Hippocampal formation (tissue), 2 donors: ENCODE data around the gene COIL.
A peak's percentile ranks its signal among the peaks of the same experiment; 100 is the strongest.
"Not testable (repeated sequence)": the region's sequence is repeated elsewhere in the genome, so short reads cannot be mapped to it uniquely, and the experiment has no call there.

Experiments
- DNase-seq, 2 donors: peaks; one replicate each; lab custom pipeline; 2025; lab: John Stamatoyannopoulos, UW

The COIL gene

GRCh38 chr17:56978441-56979090 is 17.7 kb upstream of the COIL start:
- peak in 1 of 2 donors; percentile 38 for DNase-seq

DNA sequence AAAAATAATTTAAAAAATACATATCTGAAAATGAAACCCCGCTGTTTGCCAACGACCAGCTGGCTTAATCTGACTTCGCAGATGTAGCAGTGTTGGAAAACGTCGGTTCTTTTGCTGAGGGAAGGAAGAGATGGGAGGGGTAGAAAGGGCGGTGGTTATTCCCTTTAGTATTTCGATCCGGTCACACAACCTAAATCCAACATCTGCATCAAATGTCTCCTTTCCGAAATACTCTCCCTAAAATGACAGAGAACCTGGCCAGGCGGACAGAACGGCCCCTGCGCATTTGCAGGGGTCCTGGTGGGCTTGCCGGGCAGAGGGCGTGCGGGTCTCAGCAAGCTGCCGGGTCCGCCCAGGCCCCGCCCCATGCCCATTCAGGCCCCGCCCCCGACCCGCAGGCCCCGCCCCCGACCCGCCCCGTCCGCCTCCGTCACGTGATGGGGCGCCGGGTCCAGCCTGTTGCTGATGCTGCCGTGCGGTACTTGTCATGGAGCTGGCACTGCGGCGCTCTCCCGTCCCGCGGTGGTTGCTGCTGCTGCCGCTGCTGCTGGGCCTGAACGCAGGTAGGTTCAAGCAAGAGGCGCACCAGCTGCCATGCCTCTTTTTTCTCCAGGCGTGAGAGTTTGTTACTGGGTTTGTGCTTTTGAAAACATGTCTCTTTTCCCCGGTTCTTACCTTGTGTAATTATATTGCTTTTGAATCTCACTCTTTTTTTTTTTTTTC is 17.0 kb upstream of the COIL start, which contains the start of gene SCPEP1:
TSS of gene SCPEP1 (plus strand) at position 459 of the 723 bp plus-strand sequence. CDS start at position 488, 29 bp downstream.
- DNase-seq, result peak; percentile 82 to 89

DNA sequence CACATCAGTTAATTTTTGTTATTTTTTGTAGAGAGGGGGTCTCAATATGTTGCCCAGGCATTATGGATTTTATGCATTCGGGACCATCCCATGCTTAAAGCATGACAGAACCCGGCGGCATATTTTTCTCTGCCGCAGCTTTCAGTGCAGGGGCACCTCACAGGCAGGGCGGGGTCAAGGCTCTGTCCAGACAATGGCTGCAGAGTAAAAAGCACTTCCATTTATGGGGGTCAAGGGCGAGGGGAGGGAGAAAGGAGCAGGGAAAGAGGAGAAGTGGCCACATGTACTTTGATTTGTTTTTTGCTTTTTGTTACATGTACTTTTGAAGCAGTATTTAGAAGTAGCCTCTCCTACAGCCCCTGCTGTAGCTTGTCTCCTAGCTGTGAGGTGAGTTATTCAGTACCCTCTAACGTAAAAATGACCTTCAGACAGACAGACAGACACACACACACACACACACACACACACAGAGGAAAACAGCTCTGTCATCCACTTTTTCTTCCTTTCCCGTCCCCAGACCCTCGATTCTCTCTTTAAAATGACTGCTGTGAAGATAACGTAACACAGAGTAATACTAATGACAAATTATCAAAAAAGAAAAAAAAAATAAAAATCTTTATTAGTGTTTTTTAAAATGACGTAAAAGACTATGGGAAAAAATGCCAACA is 16.2 kb upstream of the COIL start:
- DNase-seq, result no peak

- DNase-seq, result no peak
These were observed 14.8 kb upstream of the COIL start for GRCh38 chr17:56975656-56976055.

DNA sequence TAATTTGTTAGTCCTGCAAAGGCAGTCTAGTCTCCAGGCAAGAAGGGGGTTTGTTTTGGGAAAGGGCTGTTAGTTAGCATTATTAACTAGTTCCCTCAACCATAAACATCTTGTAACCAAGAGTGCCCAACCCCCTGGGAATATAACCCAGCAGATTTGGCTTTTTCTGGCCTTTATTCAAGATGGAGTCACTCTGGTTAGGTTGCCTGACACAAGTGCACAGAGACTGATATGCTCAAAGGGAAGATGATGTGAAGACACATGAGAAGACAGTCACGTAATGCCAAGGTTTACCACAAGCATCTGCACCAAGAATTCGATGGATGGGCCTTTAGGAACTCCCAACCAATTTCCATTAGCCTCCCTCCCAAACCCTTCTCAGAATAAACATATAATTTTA is 13.2 kb upstream of the COIL start:
- DNase-seq, result no peak

DNA sequence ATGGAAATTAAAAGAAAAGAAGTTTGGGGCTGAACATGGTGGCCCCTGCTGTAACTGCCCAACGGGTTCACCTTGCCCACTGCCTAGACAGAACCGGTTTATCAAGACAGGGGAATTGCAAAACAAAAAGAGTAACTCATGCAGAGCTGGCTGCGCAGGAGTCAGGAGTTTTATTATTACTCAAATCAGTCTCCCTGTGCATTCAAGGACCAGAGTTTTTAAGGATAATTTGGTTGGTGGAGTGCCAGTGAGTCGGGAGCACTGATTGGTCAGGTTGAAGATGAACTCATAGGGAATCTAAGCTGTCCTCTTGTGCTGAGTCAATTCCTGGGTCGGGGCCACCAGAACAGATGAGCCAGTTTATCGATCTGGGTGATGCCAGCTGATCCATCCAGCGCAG is 12.7 kb upstream of the COIL start:
- no peak for DNase-seq

DNA sequence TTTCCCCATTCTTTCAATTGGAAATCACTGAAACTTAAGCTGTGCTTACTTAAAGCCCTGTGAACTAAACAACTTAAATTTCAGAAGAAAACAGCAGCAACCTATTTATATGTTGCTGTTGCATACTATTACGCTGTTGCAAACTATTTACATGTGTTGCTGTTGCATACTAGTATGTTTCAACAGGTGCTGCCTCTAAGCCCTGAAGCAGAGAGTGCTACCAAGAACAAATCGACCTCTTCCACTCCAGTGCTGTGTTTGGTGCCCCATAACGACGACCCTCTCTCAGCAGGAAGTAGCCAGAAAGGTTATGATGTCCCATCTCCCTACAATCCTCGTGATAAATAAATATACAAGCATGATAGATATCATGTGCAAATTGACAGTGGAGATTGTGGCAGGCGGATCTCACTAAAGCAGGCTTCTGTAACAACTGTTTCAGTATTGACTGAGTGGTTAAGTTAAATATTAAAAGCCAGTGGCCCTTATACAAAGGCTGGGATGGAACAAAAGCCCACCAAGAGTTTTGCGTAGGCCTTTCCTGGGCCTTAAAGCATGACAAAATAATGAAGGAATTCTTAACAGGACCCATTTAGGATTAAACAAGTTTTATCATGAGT is 11.4 kb upstream of the COIL start:
- no peak for DNase-seq

GRCh38 chr17:56970974-56971373 is 10.1 kb upstream of the COIL start:
- DNase-seq, result no peak

GRCh38 chr17:56966338-56966737 is 5.5 kb upstream of the COIL start:
- no peak for DNase-seq

DNA sequence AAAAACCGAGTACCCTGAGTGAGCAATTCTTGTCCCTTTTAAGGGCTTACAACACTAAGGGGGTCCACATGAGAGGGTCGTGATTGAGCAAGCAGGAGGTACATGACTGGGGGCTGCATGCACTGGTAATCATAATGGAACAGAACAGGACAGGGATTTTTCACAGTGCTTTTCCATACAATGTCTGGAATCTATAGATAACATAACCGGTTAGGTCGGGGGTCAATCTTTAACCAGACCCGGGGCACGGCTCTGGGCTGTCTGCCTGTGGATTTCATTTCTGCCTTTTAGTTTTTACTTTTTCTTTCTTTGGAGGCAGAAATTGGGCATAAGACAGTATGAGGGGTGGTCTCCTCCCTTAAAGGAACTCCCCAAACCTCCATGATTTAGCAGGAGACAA is 4.8 kb upstream of the COIL start:
- DNase-seq, result not testable (repeated sequence)

DNA sequence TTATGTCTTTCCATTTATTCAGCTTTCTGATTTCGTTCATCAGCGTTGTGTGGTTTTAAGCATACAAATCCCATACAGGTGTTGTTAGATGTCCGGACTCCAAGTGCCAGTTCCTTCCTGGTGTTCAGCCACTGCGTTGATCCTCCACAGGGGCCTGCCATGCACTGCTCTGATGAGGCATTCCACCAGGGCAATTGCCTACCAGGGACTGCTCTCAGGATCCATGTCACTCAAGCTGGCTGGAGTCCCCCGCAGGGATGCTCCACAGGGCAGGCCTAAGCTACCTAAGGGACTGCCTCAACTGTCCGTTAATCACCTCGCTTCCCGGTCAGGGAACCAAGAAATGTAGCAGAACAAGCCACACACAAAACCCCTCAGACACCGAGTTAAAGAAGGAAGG is 4.4 kb upstream of the COIL start:
- not testable (repeated sequence) for DNase-seq

DNA sequence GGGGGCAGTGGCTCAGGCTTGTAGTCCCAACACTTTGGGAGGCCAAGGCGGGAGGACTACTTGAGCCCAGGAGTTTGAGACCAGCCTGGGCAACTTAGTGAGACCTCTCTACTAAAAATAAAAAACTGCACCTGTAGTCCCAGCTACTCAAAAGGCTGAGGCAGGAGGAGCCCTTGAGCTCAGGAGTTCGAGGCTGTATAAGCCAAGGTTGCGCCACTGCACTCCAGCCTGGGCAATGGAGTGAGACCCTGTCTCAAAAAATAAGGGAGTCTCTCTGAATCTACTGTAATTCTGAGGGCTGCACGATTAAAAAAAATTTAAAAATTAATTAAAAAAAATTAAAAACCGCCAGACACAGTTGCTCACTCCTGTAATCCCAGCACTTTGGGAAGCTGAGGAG is 3.9 kb downstream of the COIL start:
- DNase-seq, result no peak

GRCh38 chr17:56949595-56949994 is 11.3 kb downstream of the COIL start:
- no peak for DNase-seq

GRCh38 chr17:56948491-56948890 is 12.4 kb downstream of the COIL start:
- no peak for DNase-seq

DNA sequence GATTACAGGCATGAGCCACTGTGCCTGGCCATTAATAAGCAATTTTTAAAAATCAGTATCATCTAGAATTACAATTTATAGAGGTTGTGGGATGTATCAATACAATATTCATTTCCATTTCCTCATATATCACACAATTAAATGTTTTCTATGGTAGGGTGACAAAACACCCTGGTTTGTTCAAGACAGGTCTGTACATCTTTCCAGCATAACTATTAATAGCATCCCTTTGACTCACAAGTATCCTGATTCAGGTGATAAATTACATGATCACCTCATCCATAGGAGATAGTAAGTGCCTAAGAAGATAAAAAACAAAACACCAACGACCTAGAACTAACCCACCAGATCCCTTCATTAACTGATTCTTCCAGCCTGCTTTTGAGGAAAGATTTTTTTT is 13.1 kb downstream of the COIL start:
- no peak for DNase-seq

DNA sequence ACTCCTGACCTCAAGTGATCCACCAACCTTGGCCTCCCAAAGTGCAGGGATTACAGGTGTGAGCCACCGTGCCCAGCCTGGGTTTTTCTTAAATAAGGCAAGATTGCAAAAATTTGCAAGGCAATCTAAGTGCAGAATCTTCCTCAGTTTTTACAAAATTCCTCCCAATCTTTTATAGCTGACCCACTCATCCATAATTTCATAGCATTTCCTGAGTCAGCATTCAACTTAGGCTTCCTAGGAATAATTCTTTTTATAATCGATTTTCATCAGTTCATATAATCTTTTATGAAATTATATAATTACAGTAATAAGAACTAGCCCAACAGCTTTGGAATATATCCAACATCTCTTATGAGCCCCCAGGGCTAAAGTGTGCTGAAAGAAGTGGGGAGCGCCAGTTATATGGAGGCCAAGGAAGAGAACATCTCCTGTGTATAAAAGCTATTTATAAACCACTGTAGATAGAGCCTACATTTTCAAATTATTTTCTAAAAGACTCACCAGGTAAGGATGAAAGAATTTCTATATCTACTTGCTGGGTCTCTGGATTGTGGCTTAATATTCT is 14.8 kb downstream of the COIL start:
- no peak for DNase-seq

DNA sequence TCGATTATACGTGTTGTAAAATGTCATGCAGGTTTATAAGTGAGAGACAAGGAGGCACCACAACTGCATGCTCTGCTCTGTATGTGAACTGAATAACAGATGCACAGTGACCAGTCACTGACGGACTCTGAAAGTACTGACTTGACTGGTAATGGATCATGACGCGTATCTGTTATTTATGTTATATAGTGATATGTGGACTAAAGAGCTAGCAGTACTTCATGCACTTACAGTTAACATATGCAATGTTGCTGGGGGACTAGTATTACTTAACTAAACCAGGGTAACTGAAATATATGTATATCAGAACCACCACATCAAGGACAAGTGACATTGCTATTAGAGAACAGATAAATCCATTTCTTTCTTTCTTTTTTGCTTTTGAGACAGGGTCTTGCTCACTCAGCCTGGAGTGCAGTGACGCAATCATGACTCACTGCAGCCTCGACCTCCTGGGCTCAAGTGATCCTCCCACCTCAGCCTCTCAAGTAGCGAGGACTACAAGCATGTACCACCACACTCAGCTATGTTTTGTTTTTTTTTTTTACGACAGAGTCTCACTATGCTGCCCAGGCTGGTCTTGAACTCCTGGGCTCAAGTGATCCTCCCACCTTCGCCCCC is 17.2 kb downstream of the COIL start:
- DNase-seq, result no peak

DNA sequence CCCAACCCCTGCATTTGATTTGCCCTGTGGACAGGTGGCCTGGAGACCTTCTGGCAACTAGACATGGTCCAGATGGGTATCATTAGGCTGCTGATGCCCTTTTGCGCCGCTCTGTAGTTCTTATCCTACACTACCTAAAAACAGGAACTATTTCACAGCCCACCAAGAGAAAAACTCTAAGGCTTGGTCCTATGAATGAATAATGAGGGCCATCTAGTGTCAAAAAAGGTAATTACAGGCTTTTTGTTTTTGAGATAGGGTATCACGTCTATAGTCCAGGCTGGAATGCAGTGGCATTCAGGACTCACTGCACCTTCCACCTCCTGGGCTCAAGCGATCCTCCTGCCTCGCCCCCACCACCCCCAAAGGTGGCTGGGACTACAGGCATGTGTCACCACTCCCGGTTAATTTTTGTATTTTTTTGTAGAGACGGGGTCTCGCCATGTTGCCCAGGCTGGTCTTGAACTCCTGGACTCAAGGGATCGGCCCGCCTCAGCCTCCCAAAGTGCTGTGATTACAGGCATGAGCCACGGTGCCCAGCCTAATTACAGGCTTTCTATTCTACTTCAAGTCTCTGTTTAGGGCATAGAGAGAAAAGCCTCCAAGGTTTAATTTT is 20.9 kb downstream of the COIL start:
- DNase-seq, result peak in 1 of 2 donors; percentile 20

DNA sequence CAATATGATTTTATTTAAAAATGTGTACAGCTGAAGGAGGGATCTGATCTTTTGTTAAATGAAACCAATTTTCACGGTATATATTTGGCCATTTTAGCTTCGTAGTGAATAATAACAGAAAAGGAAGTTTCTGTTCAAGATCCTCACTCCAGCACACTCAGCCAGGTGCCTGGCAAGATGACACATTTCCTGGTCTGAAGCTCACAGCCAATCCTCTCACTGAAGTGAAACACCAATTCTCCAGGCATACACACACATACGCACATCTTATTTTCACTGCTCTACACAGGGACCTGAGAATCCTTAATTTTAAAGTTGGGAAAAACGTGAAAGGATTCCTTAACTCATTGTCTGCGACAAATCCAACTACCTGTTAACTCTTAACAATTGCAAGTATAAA is 22.6 kb downstream of the COIL start:
- DNase-seq, result not testable (repeated sequence)

DNA sequence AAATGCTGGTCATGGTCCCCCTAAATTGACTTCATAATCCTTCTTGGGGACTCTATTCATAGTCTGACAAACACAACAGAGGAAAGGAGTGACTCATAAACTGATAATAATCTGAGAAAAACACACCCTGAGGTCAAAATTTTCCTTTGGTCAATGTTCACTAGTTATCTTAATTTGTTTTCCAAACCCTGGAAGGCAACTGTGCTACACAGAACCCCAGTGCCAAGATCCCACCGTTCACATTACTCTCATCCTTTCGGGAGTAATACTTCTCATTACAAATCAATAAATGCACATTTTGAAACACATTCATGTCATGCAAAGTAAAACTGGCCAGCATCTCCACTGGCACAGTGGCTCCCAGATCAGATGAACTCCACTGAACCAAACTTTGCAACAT is 23.2 kb downstream of the COIL start:
- DNase-seq, result no peak

DNA sequence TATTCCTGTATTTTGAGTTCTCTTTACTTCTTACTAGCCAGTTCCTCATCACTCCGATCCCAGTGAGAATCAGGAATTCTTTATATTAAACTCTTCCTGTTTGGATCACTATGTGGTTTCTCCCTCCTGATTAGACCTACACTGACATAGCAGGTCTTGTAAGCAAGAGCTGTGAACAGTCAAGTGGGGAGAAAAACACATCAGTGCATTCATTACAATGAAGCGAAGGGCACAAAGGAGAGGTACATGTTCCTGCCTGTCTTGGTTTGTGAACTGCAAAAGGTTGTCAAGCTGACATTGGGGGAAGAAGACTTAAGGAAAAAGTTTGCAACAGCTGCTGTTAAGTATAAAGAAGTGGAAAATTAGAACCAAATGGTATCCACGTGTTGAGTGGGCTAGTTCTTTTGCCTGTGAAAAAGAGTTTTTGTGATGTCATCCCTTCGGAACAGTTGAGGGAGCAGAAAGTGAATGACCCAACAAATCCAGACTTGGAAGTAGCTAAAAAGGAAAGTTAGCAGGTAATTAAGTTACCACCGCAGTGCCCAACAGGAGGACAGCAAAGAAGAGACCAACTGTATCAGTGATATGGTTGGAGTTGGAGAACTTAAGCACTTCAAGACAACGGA is 24.0 kb downstream of the COIL start:
- DNase-seq, result no peak
